Measurements from ENCODE around the gene LPP. TPM values are rescaled to one million over a fixed set of nuclear protein-coding genes. Genes with fewer than 3 reads are reported as not detected.
"Not testable (repeated sequence)": the region's sequence is repeated elsewhere in the genome, so short reads cannot be mapped to it uniquely, and the experiment has no call there.

LPP gene
- total RNA-seq, 2 experiments from 2014 or later: 51.3 to 58.9 TPM

DNA sequence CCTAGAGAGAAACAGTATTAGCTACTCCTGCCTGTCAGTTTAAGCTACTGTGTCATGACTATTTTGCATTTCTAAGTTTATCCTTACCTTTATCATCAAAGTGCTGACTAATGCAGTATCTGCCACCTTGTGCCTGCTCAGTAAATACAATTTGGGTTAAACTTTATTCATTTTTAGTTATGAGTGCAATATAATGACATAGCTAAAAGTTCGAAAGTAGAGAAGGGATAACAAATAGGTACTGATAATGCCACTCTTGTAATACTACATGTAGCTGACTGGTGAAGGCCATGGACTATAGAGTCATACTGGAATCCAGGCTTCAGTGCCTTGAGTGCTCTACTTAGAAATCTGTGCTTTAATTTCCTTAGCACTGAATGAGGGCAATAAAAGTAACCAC is 537.0 kb downstream of the LPP start:
- H3K36me3 Mint-ChIP-seq (ENCODE audit: low read depth): no peaks in the 10 kb centered on the region
- DNase-seq (no peak), ATAC-seq (no peak)
- no peak overlapping the region for H3K4me3 Mint-ChIP-seq
- H3K27me3 Mint-ChIP-seq (ENCODE audit: low read depth): no peaks in the 10 kb centered on the region
- no peak overlapping the region for H3K27ac Mint-ChIP-seq
- POLR2A ChIA-PET: no interaction called here
- no peaks in the 10 kb centered on the region for H3K4me1 Mint-ChIP-seq (ENCODE audit: low read depth)
- CTCF ChIA-PET: no interaction called here
- H3K9me3 Mint-ChIP-seq (ENCODE audit: insufficient read depth): no peaks in the 10 kb centered on the region

- DNase-seq (no peak), ATAC-seq (no peak)
- Mint-ChIP-seq H3K4me3 (no peak overlapping the region), H3K36me3 (ENCODE audit: low read depth) (no peaks in the 10 kb centered on the region), H3K4me1 (ENCODE audit: low read depth) (no peaks in the 10 kb centered on the region), H3K27me3 (ENCODE audit: low read depth) (no peaks in the 10 kb centered on the region), H3K9me3 (ENCODE audit: insufficient read depth) (no peaks in the 10 kb centered on the region), H3K27ac (no peak overlapping the region)
- ChIA-PET POLR2A (no interaction called here), CTCF (no interaction called here)
Observed at GRCh38 chr3:188691665-188692064, 537.7 kb downstream of the LPP start.

DNA sequence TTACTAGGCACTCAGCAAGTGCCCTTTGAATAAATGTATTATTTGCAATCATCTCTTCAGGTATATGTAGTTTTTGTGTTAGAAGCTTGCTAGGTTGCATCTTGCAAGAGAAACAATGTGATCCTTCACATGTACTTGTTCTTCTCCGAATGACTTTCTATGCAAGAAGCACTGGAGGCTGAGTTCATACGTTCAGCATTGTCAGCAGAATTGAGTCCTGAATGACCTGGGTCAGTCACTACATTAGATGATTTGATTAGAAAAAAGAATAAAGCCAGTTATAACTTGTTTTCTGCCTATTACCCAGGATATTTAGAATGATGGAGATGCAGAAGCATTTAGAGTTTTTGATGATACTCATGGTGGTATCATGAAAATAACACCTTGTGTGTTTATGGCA is 538.7 kb downstream of the LPP start:
- H3K4me1 Mint-ChIP-seq (ENCODE audit: low read depth): peaks cover 5% of the 10 kb centered on the region
- H3K9me3 Mint-ChIP-seq (ENCODE audit: insufficient read depth): no peaks in the 10 kb centered on the region
- ATAC-seq (no peak), DNase-seq (no peak)
- no peaks in the 10 kb centered on the region for H3K36me3 Mint-ChIP-seq (ENCODE audit: low read depth)
- CTCF ChIA-PET: no interaction called here
- no peak overlapping the region for H3K4me3 Mint-ChIP-seq
- no peak overlapping the region for H3K27ac Mint-ChIP-seq
- POLR2A ChIA-PET: no interaction called here
- H3K27me3 Mint-ChIP-seq (ENCODE audit: low read depth): no peaks in the 10 kb centered on the region

GRCh38 chr3:188693435-188693834 is 539.5 kb downstream of the LPP start:
- ChIA-PET CTCF (no interaction called here), POLR2A (no interaction called here)
- H3K4me1 Mint-ChIP-seq (ENCODE audit: low read depth): peaks cover 5% of the 10 kb centered on the region
- no peaks in the 10 kb centered on the region for H3K27me3 Mint-ChIP-seq (ENCODE audit: low read depth)
- H3K9me3 Mint-ChIP-seq (ENCODE audit: insufficient read depth): no peaks in the 10 kb centered on the region
- ATAC-seq (no peak), DNase-seq (no peak)
- no peak overlapping the region for H3K27ac Mint-ChIP-seq
- H3K36me3 Mint-ChIP-seq (ENCODE audit: low read depth): no peaks in the 10 kb centered on the region
- H3K4me3 Mint-ChIP-seq: no peak overlapping the region

DNA sequence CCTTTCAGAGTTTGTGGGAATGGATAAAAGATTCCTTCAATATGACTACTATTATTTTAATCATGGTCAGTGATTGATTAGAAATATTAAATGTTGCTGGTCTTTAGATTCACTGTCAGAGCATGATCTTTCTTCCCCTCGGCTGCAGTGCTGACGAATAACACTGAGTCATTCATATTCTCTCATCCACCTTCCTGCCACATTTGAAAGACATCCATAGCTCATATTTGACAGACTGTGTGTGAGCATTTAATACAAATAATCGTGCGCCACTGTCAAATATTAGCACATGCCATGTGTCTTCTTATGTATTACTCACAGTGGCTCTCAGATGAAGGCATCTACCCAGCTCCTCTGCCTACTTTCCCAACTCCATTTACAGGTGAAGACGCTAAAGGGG is 541.3 kb downstream of the LPP start:
- H3K4me3 Mint-ChIP-seq: no peak overlapping the region
- ATAC-seq (no peak), DNase-seq (no peak)
- H3K9me3 Mint-ChIP-seq (ENCODE audit: insufficient read depth): no peaks in the 10 kb centered on the region
- CTCF ChIA-PET: no interaction called here
- no peak overlapping the region for H3K27ac Mint-ChIP-seq
- POLR2A ChIA-PET: no interaction called here
- peaks cover 5% of the 10 kb centered on the region for H3K4me1 Mint-ChIP-seq (ENCODE audit: low read depth)
- H3K27me3 Mint-ChIP-seq (ENCODE audit: low read depth): no peaks in the 10 kb centered on the region
- H3K36me3 Mint-ChIP-seq (ENCODE audit: low read depth): no peaks in the 10 kb centered on the region

- no peak for DNase-seq
- Mint-ChIP-seq H3K4me1 (ENCODE audit: low read depth) (peaks cover 5% of the 10 kb centered on the region), H3K27me3 (ENCODE audit: low read depth) (no peaks in the 10 kb centered on the region), H3K9me3 (ENCODE audit: insufficient read depth) (no peaks in the 10 kb centered on the region), H3K4me3 (no peak overlapping the region), H3K27ac (no peak overlapping the region), H3K36me3 (ENCODE audit: low read depth) (no peaks in the 10 kb centered on the region)
- CTCF ChIA-PET: interaction anchor here (1.5 kb wide), 1 partner anchor 956 kb away, joined by 5 read pairs; no protein-coding TSS in a partner anchor
- POLR2A ChIA-PET: interaction anchor here (0.6 kb wide), 1 partner anchor 1065 kb away, joined by 3 read pairs; no protein-coding TSS in a partner anchor
- ATAC-seq: no peak
Observed at GRCh38 chr3:188697127-188697526, 543.2 kb downstream of the LPP start.

DNA sequence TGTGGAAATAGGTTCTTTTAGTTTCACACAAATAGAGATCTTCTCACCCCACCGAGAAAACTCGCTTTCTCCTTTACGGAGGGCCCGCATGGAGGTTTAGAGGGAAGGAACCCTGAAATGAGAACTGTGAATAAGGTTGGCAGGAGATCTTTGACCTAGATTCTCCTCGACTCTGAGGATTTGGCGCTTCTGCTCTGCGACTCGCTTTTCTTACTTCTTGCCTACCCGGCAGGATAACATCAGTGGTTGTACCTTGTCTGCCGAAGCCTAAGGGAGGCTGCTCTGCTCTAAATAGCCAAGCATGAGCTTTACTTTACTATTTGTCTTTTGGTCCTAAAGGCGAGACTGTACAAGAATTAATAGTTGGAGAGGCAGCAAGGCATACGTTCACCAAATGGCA is 544.5 kb downstream of the LPP start:
- Mint-ChIP-seq H3K4me3 (no peak overlapping the region), H3K27me3 (ENCODE audit: low read depth) (no peaks in the 10 kb centered on the region), H3K27ac (no peak overlapping the region), H3K9me3 (ENCODE audit: insufficient read depth) (no peaks in the 10 kb centered on the region), H3K4me1 (ENCODE audit: low read depth) (peaks cover 5% of the 10 kb centered on the region), H3K36me3 (ENCODE audit: low read depth) (no peaks in the 10 kb centered on the region)
- ATAC-seq (no peak), DNase-seq (no peak)
- ChIA-PET CTCF (no interaction called here), POLR2A (no interaction called here)

DNA sequence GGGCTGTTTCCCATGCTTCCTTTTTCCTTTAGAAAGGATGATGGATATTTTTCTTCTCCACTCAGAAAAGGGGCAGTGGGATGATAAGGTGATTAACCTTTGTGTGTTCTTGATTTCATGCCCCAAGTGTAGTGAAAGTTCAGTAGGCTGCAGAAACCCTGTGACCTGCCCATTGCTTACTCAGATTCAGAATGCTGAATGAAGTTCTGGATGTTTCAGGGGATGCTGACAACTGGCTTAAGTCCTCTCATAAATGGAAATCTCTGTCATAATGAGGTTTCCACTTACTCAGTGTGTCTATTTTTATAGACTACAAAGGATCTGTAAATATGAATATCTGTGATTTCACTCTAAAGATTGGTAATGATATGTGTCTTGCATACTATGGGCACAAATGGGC is 546.5 kb downstream of the LPP start:
- CTCF ChIA-PET: no interaction called here
- Mint-ChIP-seq H3K9me3 (ENCODE audit: insufficient read depth) (no peaks in the 10 kb centered on the region), H3K4me1 (ENCODE audit: low read depth) (peaks cover 5% of the 10 kb centered on the region), H3K4me3 (no peak overlapping the region), H3K27ac (no peak overlapping the region), H3K27me3 (ENCODE audit: low read depth) (no peaks in the 10 kb centered on the region), H3K36me3 (ENCODE audit: low read depth) (no peaks in the 10 kb centered on the region)
- DNase-seq (no peak), ATAC-seq (no peak)
- POLR2A ChIA-PET: no interaction called here

DNA sequence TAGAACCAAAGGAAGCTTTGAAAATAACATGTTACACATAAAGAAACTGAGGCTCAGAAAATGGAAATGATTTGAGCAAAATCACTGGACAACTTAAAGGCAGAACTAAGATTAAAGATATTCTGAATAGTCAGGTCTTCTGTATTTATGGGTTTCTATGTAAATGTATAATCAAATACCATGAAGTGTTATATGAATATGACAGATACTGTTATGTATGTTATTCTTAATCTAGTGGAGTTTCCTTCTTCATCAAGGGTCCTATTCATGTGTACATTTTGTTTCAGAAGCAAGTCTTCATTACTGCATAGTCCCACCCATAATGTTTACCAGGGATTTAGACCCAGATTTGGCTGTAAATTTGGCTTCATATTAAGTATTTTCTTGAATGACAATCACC is 547.0 kb downstream of the LPP start:
- POLR2A ChIA-PET: no interaction called here
- Mint-ChIP-seq H3K4me1 (ENCODE audit: low read depth) (peaks cover 5% of the 10 kb centered on the region), H3K27me3 (ENCODE audit: low read depth) (no peaks in the 10 kb centered on the region), H3K4me3 (no peak overlapping the region), H3K27ac (no peak overlapping the region), H3K9me3 (ENCODE audit: insufficient read depth) (no peaks in the 10 kb centered on the region), H3K36me3 (ENCODE audit: low read depth) (no peaks in the 10 kb centered on the region)
- DNase-seq (no peak), ATAC-seq (no peak)
- CTCF ChIA-PET: no interaction called here

- no peak overlapping the region for H3K4me3 Mint-ChIP-seq
- no peaks in the 10 kb centered on the region for H3K36me3 Mint-ChIP-seq (ENCODE audit: low read depth)
- DNase-seq (no peak), ATAC-seq (no peak)
- H3K9me3 Mint-ChIP-seq (ENCODE audit: insufficient read depth): no peaks in the 10 kb centered on the region
- H3K27me3 Mint-ChIP-seq (ENCODE audit: low read depth): no peaks in the 10 kb centered on the region
- H3K4me1 Mint-ChIP-seq (ENCODE audit: low read depth): peaks cover 5% of the 10 kb centered on the region
- ChIA-PET CTCF (no interaction called here), POLR2A (no interaction called here)
- H3K27ac Mint-ChIP-seq: no peak overlapping the region
Observed at GRCh38 chr3:188701485-188701969, 547.6 kb downstream of the LPP start.

DNA sequence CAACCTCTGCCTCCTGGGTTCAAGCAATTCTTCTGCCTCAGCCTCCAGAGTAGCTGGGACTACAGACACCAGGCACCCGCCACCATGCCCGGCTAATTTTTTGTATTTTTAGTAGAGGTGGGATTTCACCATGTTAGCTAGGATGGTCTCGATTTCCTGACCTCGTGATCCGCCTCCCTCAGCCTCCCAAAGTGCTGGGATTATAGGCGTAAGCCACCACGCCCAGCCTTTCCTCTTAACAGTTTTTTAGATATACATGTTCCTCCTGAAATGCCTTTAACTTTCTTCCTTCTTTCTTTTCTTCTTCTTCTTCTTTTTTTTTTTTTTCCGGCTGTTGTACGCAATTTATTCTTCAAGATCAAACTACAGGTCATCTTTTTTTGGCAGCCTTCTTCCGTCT is 548.1 kb downstream of the LPP start:
- ATAC-seq; CTCF ChIA-PET; H3K27me3 Mint-ChIP-seq (ENCODE audit: low read depth); H3K27ac Mint-ChIP-seq; POLR2A ChIA-PET; H3K36me3 Mint-ChIP-seq (ENCODE audit: low read depth); H3K4me3 Mint-ChIP-seq; H3K9me3 Mint-ChIP-seq (ENCODE audit: insufficient read depth); H3K4me1 Mint-ChIP-seq (ENCODE audit: low read depth); DNase-seq: not testable (repeated sequence)

- Mint-ChIP-seq H3K27ac (no peak overlapping the region), H3K9me3 (ENCODE audit: insufficient read depth) (no peaks in the 10 kb centered on the region), H3K4me3 (no peak overlapping the region), H3K27me3 (ENCODE audit: low read depth) (no peaks in the 10 kb centered on the region), H3K4me1 (ENCODE audit: low read depth) (no peaks in the 10 kb centered on the region), H3K36me3 (ENCODE audit: low read depth) (peaks cover 7% of the 10 kb centered on the region)
- ATAC-seq (no peak), DNase-seq (no peak)
- ChIA-PET CTCF (no interaction called here), POLR2A (no interaction called here)
Observed at GRCh38 chr3:188706176-188706575, 552.2 kb downstream of the LPP start.

GRCh38 chr3:188706599-188706998 is 552.6 kb downstream of the LPP start:
- ChIA-PET POLR2A (no interaction called here), CTCF (no interaction called here)
- Mint-ChIP-seq H3K9me3 (ENCODE audit: insufficient read depth) (no peaks in the 10 kb centered on the region), H3K4me3 (no peak overlapping the region), H3K36me3 (ENCODE audit: low read depth) (peaks cover 7% of the 10 kb centered on the region), H3K4me1 (ENCODE audit: low read depth) (no peaks in the 10 kb centered on the region), H3K27ac (no peak overlapping the region), H3K27me3 (ENCODE audit: low read depth) (no peaks in the 10 kb centered on the region)
- DNase-seq (no peak), ATAC-seq (no peak)
